Heart right ventricle (tissue), 16 donors: ENCODE data around the gene GPRC5A. TPM values are rescaled to one million over a fixed set of nuclear protein-coding genes. Genes with fewer than 3 reads are reported as not detected.

Experiments used
- ATAC-seq, 8 donors: fragments of 200-7000 bp; cut with Tn5 transposase; one replicate each; pipeline ENCODE4 v1.9.1; 2020; ENCODE audit warnings: mild to moderate bottlenecking in 8 of 8, moderate library complexity in 8 of 8, moderate number of reproducible peaks in 1 of 8
- DNase-seq, 2 donors: peaks; one replicate each; pipeline ENCODE4 v3.0.0-alpha.2; 2020
- H3K27ac ChIP-seq, 10 donors: fragments of 200-600 bp; sonication (generic) in 2 of 10; one replicate each; pipeline versions ENCODE4 v1.5.0 to v1.8.0; 2020 to 2022; ENCODE audit warnings: mild to moderate bottlenecking in 3 of 10
- H3K27me3 ChIP-seq, 7 donors: fragments of 200-600 bp; one replicate each; pipeline ENCODE4 v1.8.0; 2021 to 2022; ENCODE audit warnings: mild to moderate bottlenecking in 2 of 7
- H3K36me3 ChIP-seq, 9 donors: fragments of 200-600 bp; sonication (generic) in 1 of 9; one replicate each; pipeline versions ENCODE4 v1.5.0 to v1.8.0; 2020 to 2022; ENCODE audit warnings: mild to moderate bottlenecking in 2 of 9
- H3K4me1 ChIP-seq, 9 donors: fragments of 200-600 bp; sonication (generic) in 1 of 9; one replicate each; pipeline versions ENCODE4 v1.5.0 to v1.8.0; 2020 to 2022; ENCODE audit warnings: mild to moderate bottlenecking in 4 of 9
- H3K4me3 ChIP-seq, 10 donors: fragments of 200-600 bp; sonication (generic) in 2 of 10; one replicate each; pipeline versions ENCODE4 v1.5.0 to v1.8.0; 2020 to 2022; ENCODE audit warnings: mild to moderate bottlenecking in 7 of 10, moderate library complexity in 2 of 10
- H3K9me3 ChIP-seq, 11 donors: fragments of 200-600 bp in 10 of 11; sonication (generic) in 2 of 11; one replicate each; pipeline versions ENCODE4 v1.5.0 to v1.8.0; 2013 to 2022; ENCODE audit warnings: mild to moderate bottlenecking in 2 of 11, control low read depth in 1 of 11, moderate library complexity in 1 of 11
- CTCF ChIP-seq, 9 donors: fragments of 200-600 bp; sonication (generic) in 2 of 9; IDR thresholded peaks; one replicate each; pipeline versions ENCODE4 v1.5.0 to v1.8.0; 2021 to 2022; ENCODE audit warnings: antibody characterized with exemption in 9 of 9, mild to moderate bottlenecking in 5 of 9, moderate library complexity in 1 of 9
- WGBS, 2 donors: extraction: QIAGEN DNeasy Blood & Tissue Kit; methylation state at CpG; one replicate each; pipeline ENCODE4 v1.1.7; 2013; ENCODE audit warnings: inconsistent platforms in 1 of 2; 5-methylcytosine and 5-hydroxymethylcytosine counted together
- intact Hi-C, 10 donors: fragments of 100-400 bp; cut with DNase I; formaldehyde crosslinking; loops; one replicate each; pipeline versions ENCODE4 v1.11.1 to v1.14.2; 2022
- polyA plus RNA-seq, 2 donors: library from polyadenylated mRNA; stranded (reverse); fragments of 200-250 nt; gene quantifications; one replicate each; pipeline ENCODE4 v1.2.3, GENCODE V29; 2013
- total RNA-seq, 10 donors: library from RNA; stranded (reverse); fragmentation: NEBNext Ultra II Directional in 3 of 10; extraction: Animal tissue kit (Norgen Biotek cat#: 25700) in 3 of 10; gene quantifications; one replicate each; pipeline versions ENCODE4 v1.2.1 to v1.2.4, GENCODE V29; 2021 to 2023
- donor health status: Arrhythmogenic right ventricular cardiomyopathy.
- donor health status: ischemic (EF 13 %, LVEDD 7.1; RV severe dilation, severe dysfunction).
- donor health status: healthy with polysubstance abuse.
- donor health status: DM: no; HTN: yes; CAD: no.
- donor health status: DM: no; HTN: no; CAD: no.
- donor health status: ischemic (EF 25% LVEDD 6.9; RV normal size, moderate dysfunction).
- donor health status: ischemic (EF 25% LVEDD 5.7; RV mildly dilated, moderate dysfunction).
- donor health status: healthy.
- donor health status: DM: yes; HTN: yes; CAD: no.
- donor health status: Ischemic cardiomyopathy.
- donor health status: ischemic (EF 35%, LVEDD 5.7; RV mildly dilated, moderate dysfunction).
- donor health status: nonischemic (EF 11% LVEDD 7.7; RV severe dilation, severe dysfunction).
- donor health status: DM: yes; HTN: yes; CAD: no.
- donor health status: PGD.
- donor health status: ischemic (EF 29% LVEDD 5.4; RV normal size, mild dysfunction).
- donor health status: nonischemic (EF 23%, LVEDD 6.1; RV moderate dilation, normal function).

The GPRC5A gene
- total and polyA plus RNA-seq, 12 donors: 0.26 to 4.5 (median 0.88) TPM

- no peaks in the 10 kb centered on the region for H3K27me3 ChIP-seq
- no peaks in the 10 kb centered on the region for H3K4me1 ChIP-seq
- ATAC-seq (no peak), DNase-seq (no peak)
- no peaks in the 10 kb centered on the region for H3K9me3 ChIP-seq
- H3K4me3 ChIP-seq: no peak overlapping the region
- intact Hi-C loops: no loop called here
- H3K27ac ChIP-seq: no peak overlapping the region
- TF ChIP-seq CTCF (IDR thresholded peaks at IDR 0.05): no peak
- WGBS, 2 donors: 94 to 96% methylated on average over 6 of the region's 6 CpGs
- H3K36me3 ChIP-seq: no peaks in the 10 kb centered on the region
Observed at GRCh38 chr12:12954878-12955625, 63.7 kb downstream of the GPRC5A start.

GRCh38 chr12:12958886-12959285, 67.5 kb downstream of the GPRC5A start:
- Histone ChIP-seq H3K9me3 (no peaks in the 10 kb centered on the region), H3K36me3 (no peaks in the 10 kb centered on the region), H3K4me1 (no peaks in the 10 kb centered on the region), H3K27ac (no peak overlapping the region), H3K4me3 (no peak overlapping the region), H3K27me3 (no peaks in the 10 kb centered on the region)
- DNase-seq: no peak
- intact Hi-C loops: no loop called here
- ATAC-seq: no peak
- no peak for TF ChIP-seq CTCF (IDR thresholded peaks at IDR 0.05)
- WGBS, 2 donors: 72 to 78% methylated on average over 7 of the region's 7 CpGs

GRCh38 chr12:12960639-12961209, 69.4 kb downstream of the GPRC5A start:
- Histone ChIP-seq H3K36me3 (no peaks in the 10 kb centered on the region), H3K27me3 (no peaks in the 10 kb centered on the region), H3K4me3 (no peak overlapping the region), H3K9me3 (no peaks in the 10 kb centered on the region), H3K4me1 (no peaks in the 10 kb centered on the region), H3K27ac (no peak overlapping the region)
- WGBS, 2 donors: 75 to 83% methylated on average over 5 of the region's 5 CpGs
- TF ChIP-seq CTCF (IDR thresholded peaks at IDR 0.05): no peak
- ATAC-seq (no peak), DNase-seq (no peak)
- intact Hi-C loops: no loop called here

- Histone ChIP-seq H3K4me3 (no peak overlapping the region), H3K27me3 (no peaks in the 10 kb centered on the region), H3K36me3 (peaks cover 0 to 21% (median 0%) of the 10 kb centered on the region in 9 donors), H3K4me1 (no peaks in the 10 kb centered on the region), H3K27ac (no peak overlapping the region), H3K9me3 (no peaks in the 10 kb centered on the region)
- WGBS, 2 donors: 92 to 94% methylated on average over 4 of the region's 4 CpGs
- intact Hi-C loops: no loop called here
- TF ChIP-seq CTCF (IDR thresholded peaks at IDR 0.05): no peak
- no peak for ATAC-seq
- DNase-seq: no peak
Observed at GRCh38 chr12:12964255-12964654, 72.9 kb downstream of the GPRC5A start.
